Measurements from ENCODE around the gene GRIK2. TPM values are rescaled to one million over a fixed set of nuclear protein-coding genes. Genes with fewer than 3 reads are reported as not detected.

Gene GRIK2
- total RNA-seq, 1 experiment from 2014 or later, result 0.89 TPM

DNA sequence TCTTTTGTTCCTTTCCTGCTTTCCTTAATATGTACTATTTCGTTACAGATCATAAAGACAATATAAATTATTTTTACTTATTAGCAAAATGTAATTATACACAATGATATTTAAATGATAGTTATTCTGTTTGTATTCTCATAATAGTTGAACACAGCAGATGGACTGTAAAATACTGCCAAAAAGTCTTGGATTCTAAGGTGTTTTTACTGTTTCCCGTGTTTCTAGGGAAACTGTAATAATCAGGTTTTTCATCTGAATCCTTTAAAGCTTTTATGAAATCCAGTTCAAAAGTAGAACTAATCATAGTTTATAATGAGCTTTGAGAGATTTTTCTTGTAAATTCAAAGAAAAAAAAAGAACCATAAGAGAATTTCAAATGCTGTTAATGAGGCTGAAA, 148.4 kb downstream of the GRIK2 start:
- Histone ChIP-seq H3K36me3 (no peaks in the 10 kb centered on the region), H3K27me3 (no peaks in the 10 kb centered on the region), H3K9me3 (no peaks in the 10 kb centered on the region), H3K4me3 (no peak overlapping the region)
- no peak for DNase-seq

DNA sequence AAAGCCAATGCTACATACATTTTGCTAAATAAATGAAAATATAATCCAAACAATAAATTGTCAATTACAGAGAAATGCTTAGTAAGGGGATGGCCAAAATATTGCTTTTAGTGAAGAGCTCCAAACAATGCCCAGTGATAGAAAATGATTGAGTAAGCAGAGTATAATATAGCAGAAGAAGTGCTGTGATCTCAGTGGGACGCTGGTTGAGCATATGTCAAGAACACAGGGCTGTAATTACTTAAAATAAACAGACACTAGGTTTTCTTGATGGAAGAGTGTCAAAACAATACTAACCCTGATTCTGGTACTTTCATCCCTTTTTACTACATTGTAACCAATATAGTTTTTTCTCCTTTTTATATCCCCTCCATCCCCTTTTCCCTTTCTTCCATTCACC, 150.3 kb downstream of the GRIK2 start:
- Histone ChIP-seq H3K9me3 (no peaks in the 10 kb centered on the region), H3K27me3 (no peaks in the 10 kb centered on the region), H3K36me3 (no peaks in the 10 kb centered on the region), H3K4me3 (no peak overlapping the region)
- DNase-seq, result no peak

DNA sequence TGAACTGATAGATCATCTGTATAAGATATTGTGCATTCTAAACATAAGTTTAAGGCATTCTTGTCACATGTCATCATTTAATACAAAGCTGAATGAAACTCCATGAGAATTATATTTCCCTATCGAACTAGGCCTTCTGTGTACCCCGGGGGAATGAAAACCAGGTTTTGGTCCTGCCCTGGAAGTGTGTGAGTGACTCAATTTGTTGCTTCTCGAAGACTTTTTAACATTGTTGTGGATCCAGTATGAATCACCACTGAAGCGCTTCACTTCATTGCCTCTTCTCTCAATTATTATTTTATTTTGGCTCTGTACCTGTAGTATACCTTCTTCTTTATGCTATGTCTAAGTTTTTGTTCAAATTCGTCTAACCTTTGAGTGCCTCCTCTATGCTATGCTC, 150.8 kb downstream of the GRIK2 start:
- no peak overlapping the region for H3K4me3 ChIP-seq
- no peaks in the 10 kb centered on the region for H3K36me3 ChIP-seq
- H3K9me3 ChIP-seq, result no peaks in the 10 kb centered on the region
- DNase-seq, result no peak
- H3K27me3 ChIP-seq, result no peaks in the 10 kb centered on the region

DNA sequence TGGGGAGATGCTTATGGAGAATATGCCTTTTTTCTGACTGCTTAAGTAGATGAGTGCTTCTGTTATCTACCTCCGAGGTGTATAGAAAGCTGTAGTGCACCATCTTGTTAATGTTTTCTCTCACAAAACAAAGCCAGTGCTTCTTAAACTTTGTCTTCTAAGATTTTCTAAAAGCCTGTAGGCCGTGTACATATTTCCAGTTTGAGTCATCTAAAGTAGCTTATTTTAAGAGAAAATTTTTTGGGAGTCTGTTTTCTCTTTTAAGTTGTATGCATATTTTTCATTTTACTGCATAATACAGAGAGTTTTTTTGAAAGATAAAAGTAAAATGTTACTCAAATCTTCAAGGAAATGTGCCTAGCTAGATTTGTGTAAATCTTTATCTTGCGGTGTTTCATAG, 151.7 kb downstream of the GRIK2 start:
- DNase-seq, result no peak

DNA sequence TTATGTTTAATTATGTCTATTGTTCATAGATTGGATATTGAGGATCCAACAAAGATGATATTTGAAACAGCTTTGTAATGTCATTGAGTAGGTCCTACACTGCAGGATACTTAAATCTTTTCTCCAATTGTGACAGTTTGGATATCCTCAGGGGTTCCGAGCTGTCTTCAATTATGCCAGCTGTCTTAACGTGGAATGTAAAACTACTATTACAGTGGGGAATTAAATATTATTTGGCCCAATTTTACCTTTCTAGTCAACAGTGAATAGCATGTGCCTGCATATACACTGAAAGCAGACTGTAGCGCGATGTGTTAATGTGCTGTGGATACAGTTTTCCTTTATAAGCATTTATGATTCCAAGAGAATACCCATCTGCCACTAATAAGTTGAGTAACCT, 156.9 kb downstream of the GRIK2 start:
- Histone ChIP-seq H3K27me3 (no peaks in the 10 kb centered on the region), H3K9me3 (no peaks in the 10 kb centered on the region), H3K4me3 (no peak overlapping the region), H3K36me3 (no peaks in the 10 kb centered on the region)
- DNase-seq, result no peak

More for the DNA sequence above, 151.7 kb downstream of the GRIK2 start:
- Histone ChIP-seq H3K4me3 (no peak overlapping the region), H3K36me3 (no peaks in the 10 kb centered on the region), H3K9me3 (no peaks in the 10 kb centered on the region), H3K27me3 (no peaks in the 10 kb centered on the region)

DNA sequence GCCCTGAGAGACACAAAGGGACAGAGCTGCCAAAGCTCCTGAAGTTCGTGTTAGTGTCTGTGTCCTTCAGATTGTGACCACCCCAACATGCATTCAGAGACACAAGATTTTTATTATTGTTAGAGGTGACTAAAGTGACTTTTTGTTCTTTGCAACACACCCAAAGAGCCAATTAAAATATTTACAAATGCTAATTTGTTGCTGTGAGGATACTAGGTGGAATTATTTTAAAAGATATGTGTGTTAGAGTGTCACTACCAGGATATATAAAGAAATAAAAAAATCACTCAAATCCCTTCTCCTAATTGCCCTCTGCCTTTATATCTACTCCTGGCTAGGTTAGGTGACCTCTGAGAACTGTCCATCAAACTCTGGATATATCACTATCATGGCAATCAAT, 160.7 kb downstream of the GRIK2 start:
- H3K4me3 ChIP-seq, result no peak overlapping the region

DNA sequence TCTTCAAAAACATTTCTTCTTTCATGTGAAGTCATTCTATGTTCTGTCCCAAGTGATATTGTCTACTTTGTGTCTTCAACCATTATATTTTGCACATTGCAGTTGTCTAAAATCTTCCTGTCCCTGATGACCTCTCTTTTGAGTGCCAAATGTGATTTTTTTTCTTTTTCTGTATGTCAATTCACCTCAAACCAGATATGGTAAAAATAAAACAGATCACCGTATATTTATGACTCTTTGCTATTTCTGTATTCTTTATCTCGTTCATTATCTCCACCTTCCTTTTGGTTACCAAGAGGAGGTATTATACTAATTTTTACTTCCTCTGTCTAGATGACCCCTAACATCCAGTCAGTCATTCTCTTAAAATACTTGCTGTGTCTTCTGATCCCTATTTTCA, 165.2 kb downstream of the GRIK2 start:
- Histone ChIP-seq H3K4me3 (no peak overlapping the region), H3K9me3 (no peaks in the 10 kb centered on the region), H3K27me3 (no peaks in the 10 kb centered on the region), H3K36me3 (no peaks in the 10 kb centered on the region)
- DNase-seq, result no peak

More for the DNA sequence above, 160.7 kb downstream of the GRIK2 start:
- Histone ChIP-seq H3K9me3 (no peaks in the 10 kb centered on the region), H3K27me3 (no peaks in the 10 kb centered on the region), H3K36me3 (no peaks in the 10 kb centered on the region)
- no peak for DNase-seq

DNA sequence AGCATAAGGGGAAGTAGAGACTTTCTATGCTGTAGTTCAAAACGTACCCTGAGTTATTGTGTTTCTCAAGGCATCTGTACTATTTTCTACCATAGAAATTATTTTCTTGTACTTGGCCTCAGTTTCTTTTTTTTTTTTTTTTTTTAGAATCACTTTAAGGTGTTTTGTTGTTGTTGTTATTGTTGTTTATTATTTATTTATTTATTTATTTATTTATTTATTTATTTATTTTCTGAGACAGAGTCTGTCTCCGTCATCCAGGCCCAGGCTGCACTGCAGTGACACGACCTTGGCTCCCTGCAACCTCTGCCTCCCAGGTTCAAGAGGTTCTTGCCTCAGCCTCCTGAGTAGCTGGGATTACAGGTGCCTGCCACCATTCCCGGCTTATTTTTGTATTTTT, 179.1 kb downstream of the GRIK2 start:
- Histone ChIP-seq H3K9me3 (no peaks in the 10 kb centered on the region), H3K4me3 (no peak overlapping the region), H3K36me3 (no peaks in the 10 kb centered on the region), H3K27me3 (no peaks in the 10 kb centered on the region)
- DNase-seq, result no peak

DNA sequence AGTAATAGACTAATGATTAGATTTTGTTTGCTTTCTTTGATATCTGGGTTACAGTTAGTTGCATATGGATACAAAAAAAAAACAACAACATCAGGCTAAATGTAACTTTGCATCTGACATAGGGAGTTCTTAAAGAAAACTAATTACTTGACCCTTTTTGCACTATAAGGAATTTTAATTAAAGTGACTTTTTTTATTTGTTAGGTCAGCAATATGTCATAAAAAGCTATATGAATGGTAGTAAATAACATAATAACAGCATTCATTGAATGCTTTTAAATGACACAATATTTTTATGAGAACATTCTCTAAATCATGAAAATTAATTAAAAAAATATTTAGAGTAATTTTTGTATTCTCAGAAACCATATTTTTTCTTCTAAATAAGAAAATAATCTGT, 183.6 kb downstream of the GRIK2 start:
- no peaks in the 10 kb centered on the region for H3K36me3 ChIP-seq
- H3K4me3 ChIP-seq, result no peak overlapping the region
- H3K27me3 ChIP-seq, result no peaks in the 10 kb centered on the region
- no peak for DNase-seq
- H3K9me3 ChIP-seq, result no peaks in the 10 kb centered on the region

DNA sequence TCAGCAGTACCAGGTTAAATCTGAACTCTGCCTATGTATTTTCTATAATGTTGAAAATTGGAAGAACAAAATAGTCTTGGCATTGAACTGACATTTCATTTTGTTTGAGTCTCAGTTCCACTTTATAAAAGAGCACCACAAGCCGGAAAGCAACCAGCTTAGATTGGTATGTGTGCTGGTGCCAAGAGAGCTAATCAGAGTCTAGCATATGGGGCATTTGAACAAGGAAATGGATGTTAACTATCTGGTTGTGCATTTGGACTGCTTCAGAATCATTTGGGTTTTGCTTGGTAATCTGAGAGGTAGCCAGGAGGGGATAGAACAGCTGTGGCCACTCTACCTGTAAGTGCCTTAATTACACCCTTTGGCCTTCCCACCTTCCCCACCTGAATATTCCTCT, 184.8 kb downstream of the GRIK2 start:
- Histone ChIP-seq H3K36me3 (no peaks in the 10 kb centered on the region), H3K4me3 (no peak overlapping the region)
- DNase-seq, result no peak

DNA sequence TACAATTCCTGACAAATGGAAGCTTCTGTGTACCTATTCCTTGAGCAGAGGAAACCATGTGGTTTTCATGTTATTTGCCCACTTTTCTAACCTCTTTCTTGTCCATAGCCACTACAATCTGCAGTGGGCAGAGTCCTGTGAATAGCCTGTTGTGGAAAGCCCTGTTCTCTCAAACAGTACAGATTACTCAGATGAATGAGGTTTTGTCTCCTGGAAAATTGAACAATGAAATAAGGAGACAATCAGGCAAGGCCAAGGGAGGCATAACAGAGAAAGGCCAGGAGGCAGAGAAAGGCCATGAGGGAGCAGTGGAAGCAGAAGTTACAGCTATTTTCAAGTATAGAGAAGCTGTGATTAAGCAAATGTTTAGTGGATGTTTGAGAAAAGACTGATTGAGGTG, 189.3 kb downstream of the GRIK2 start:
- Histone ChIP-seq H3K4me3 (no peak overlapping the region), H3K36me3 (no peaks in the 10 kb centered on the region), H3K27me3 (no peaks in the 10 kb centered on the region), H3K9me3 (no peaks in the 10 kb centered on the region)
- no peak for DNase-seq

More for the DNA sequence above, 184.8 kb downstream of the GRIK2 start:
- Histone ChIP-seq H3K9me3 (no peaks in the 10 kb centered on the region), H3K27me3 (no peaks in the 10 kb centered on the region)

DNA sequence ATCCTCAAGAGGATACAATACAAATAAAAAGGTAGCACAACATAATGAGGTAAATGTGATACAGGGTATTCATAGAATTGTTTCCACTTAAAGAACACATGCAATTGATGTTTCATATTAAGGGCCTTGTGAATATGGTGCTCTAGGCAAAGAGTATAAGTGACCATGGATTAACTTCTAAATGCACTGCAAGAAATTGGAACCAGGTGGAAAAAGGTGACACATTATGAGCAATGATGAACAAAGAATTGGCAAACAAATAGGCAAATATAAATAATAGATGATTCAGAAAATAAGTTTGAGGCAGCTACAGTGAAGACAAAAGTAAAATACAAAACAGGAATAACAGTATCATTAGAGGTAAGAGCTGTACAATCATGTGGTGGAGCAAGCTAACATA, 192.0 kb downstream of the GRIK2 start:
- H3K36me3 ChIP-seq, result no peaks in the 10 kb centered on the region
- no peaks in the 10 kb centered on the region for H3K9me3 ChIP-seq
- no peak overlapping the region for H3K4me3 ChIP-seq
- no peak for DNase-seq
- no peaks in the 10 kb centered on the region for H3K27me3 ChIP-seq

DNA sequence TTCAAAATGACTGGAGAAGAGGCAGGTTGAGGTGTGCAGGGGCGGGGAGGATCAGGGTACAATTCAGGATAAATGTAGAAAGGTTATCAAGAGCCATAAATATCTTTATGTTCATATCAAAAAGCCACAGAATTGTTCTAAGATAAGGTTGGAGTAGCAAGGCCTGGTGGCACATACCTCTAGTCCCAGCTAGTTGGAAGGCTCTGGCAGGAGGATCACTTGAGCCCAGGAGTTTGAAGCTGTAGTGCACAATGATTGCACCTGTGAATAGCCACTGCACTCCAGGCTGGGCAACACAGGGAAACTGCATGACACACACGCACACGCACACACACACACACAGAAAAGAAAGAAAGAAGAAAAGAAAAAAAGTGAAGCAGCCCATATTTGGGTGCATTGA, 194.8 kb downstream of the GRIK2 start:
- no peaks in the 10 kb centered on the region for H3K36me3 ChIP-seq
- no peak overlapping the region for H3K4me3 ChIP-seq
- DNase-seq, result no peak
- no peaks in the 10 kb centered on the region for H3K9me3 ChIP-seq
- H3K27me3 ChIP-seq, result no peaks in the 10 kb centered on the region

DNA sequence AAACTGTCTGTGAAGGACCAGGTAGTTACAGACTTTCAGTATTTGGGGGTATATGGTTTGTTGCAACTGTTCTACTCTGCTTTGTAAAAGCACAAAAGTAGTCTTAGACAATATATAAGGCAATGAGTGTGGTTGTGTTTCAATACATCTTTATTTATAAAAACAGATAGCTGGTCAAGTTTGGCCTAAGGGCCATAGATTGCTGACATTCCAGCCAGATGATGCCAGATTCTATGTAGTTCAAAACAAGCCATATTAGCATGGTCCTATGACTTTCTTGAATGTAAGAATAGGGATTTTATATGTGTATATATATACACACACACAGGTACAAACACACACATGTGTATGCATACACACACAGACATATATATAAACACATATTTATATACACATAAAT, 201.8 kb downstream of the GRIK2 start:
- Histone ChIP-seq H3K27me3 (no peaks in the 10 kb centered on the region), H3K4me3 (no peak overlapping the region), H3K9me3 (no peaks in the 10 kb centered on the region), H3K36me3 (no peaks in the 10 kb centered on the region)
- no peak for DNase-seq

DNA sequence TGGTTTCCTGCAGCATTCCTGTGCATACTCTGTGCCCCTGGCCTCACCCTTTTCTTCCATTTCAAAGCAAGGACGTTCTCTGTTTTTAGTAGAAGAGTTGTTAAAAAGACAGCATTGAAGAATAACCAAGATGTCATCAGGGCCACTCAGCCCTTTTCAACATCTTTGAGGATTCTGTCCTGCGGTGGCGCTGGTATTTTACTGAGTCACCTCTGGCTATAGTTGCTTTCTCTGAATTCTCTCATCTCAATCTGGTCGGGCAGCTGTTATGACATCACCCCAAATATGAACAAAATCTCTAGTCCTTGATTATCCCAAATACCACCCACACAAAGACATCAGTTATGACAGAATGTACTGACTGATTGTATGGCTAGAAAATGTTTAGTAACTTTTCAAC, 204.2 kb downstream of the GRIK2 start:
- Histone ChIP-seq H3K4me3 (no peak overlapping the region), H3K36me3 (no peaks in the 10 kb centered on the region), H3K27me3 (no peaks in the 10 kb centered on the region), H3K9me3 (no peaks in the 10 kb centered on the region)
- peak; percentile 2 for DNase-seq

DNA sequence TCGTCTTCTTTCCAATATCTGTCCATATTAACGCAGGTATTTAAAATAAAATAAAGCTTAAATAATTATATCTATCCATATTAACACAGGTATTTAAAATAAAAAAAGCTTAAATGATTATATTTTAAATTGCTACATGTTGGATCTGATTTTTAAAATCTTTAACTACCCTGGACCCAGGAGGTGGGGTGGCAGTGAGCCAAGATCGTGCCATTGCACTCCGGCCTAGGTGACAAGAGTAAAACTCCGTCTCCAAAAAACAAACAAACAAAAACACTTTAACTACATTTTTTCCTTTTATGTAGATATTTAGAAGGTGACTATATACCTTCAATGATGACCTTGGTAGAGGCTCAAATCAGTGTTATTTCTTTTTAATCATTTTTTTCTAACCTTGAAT, 211.9 kb downstream of the GRIK2 start:
- no peaks in the 10 kb centered on the region for H3K36me3 ChIP-seq
- H3K9me3 ChIP-seq, result no peaks in the 10 kb centered on the region
- no peak overlapping the region for H3K4me3 ChIP-seq
- no peaks in the 10 kb centered on the region for H3K27me3 ChIP-seq
- no peak for DNase-seq

DNA sequence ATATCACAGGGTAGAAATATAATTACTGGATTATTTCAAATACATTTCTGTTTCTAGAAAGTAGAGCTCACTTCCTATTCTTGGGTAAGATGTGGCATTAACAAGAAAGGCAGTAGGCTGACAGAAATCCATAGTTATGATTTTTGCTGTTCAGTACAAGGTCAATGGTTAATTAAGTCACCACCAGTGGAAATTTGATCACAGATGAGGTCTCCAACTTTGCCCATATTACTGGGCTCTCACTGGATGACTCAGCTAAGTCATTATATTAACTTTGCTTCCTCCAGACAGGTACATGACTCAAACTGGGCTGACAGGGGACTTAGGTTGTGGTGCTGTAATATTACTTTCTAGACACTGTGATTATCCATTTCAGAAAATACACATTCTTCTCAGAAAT, 212.4 kb downstream of the GRIK2 start:
- no peak for DNase-seq
- H3K9me3 ChIP-seq, result no peaks in the 10 kb centered on the region
- H3K4me3 ChIP-seq, result no peak overlapping the region

DNA sequence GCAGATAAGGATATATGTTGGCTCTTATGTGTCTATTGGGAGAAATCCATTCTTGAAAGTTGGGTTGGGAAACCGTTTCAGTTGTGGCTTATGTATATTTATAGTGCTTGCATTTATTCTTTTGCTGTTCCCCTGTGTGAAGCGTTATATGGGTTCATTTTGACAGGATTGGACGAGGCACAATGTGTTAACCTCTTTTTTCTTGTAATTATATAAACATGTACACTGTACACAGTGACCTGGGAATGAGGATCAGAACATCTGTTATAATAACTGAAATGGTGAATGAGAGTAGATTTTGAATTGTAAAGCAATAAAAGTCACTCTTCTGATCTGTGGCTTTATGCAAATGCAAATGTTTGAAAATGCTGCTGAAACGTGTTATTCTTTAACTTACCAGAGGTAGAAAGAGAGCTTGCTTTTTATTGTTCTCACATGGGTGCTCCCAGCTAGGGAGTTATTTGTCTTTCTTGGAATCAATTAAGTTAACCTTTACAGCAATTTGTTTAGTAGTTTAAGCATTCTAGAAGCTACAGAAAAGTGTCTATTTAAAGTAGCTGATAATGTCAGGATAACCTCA, 213.7 kb downstream of the GRIK2 start:
- no peak for DNase-seq
- Histone ChIP-seq H3K4me3 (no peak overlapping the region), H3K9me3 (no peaks in the 10 kb centered on the region), H3K27me3 (no peaks in the 10 kb centered on the region), H3K36me3 (no peaks in the 10 kb centered on the region)

More for the DNA sequence above, 212.4 kb downstream of the GRIK2 start:
- Histone ChIP-seq H3K36me3 (no peaks in the 10 kb centered on the region), H3K27me3 (no peaks in the 10 kb centered on the region)

DNA sequence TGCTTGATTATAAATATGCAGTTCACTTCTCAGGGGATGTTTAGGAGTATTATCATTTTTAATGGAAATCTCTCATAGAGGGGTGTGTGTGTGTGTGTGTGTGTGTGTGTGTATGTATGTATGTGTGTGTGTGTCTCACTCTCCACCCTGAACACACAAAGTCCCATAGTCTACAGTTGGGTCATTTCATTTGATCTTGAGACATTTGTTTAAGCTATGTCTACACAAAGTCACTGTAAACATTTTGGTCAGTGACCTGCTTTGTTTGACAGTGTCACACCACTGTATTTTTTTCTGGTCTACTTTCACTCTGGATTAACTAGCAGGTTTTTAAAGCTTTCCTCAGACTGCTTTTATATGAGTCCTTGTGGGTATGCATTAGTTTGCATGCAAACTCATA, 215.2 kb downstream of the GRIK2 start:
- no peak overlapping the region for H3K4me3 ChIP-seq
- H3K36me3 ChIP-seq, result no peaks in the 10 kb centered on the region
- no peaks in the 10 kb centered on the region for H3K27me3 ChIP-seq
- DNase-seq, result no peak
- no peaks in the 10 kb centered on the region for H3K9me3 ChIP-seq
